Measurements from ENCODE around the gene ZNF530.

- TF ChIP-seq POLR2AphosphoS5 (IDR thresholded peaks at IDR 0.05) (no peak), CTCF (IDR thresholded peaks at IDR 0.05) (no peak)
Measured at GRCh38 chr19:57576661-57577060, 23.0 kb upstream of the ZNF530 start.

All from suprapubic skin (tissue), 3 donors.